HCT116 (cell line): Measurements from ENCODE around the gene ACKR3.

Experiments
- CBX3 ChIP-seq: IDR thresholded peaks from 2 replicates; pipeline ENCODE4 v1.6.1; 2012; ENCODE audit warnings: low read depth
- CEBPB ChIP-seq: IDR thresholded peaks from 2 replicates; pipeline ENCODE4 v1.6.1; 2012; ENCODE audit warnings: low read depth
- ELF1 ChIP-seq: IDR thresholded peaks from 2 replicates; pipeline ENCODE4 v1.6.1; 2012; ENCODE audit warnings: low read depth, borderline replicate concordance
- EZH2 ChIP-seq: fragments of 200-600 bp; sonication (generic); IDR thresholded peaks from 2 replicates; pipeline ENCODE4 v1.6.1; 2017; ENCODE audit warnings: antibody characterized with exemption, mixed run types
- EZH2phosphoT487 ChIP-seq: fragments of 200-600 bp; IDR thresholded peaks from 2 replicates; pipeline ENCODE4 v1.6.1; 2018; ENCODE audit warnings: antibody characterized with exemption, borderline replicate concordance
- POLR2A ChIP-seq: IDR thresholded peaks from 2 replicates; pipeline ENCODE4 v1.7.0; 2011; ENCODE audit warnings: borderline replicate concordance; ENCODE audit not compliant: insufficient read depth, insufficient read length; ENCODE audit errors: extremely low read depth
- POLR2AphosphoS5 ChIP-seq: IDR thresholded peaks from 2 replicates; pipeline ENCODE4 v1.6.1; 2011; ENCODE audit warnings: mild to moderate bottlenecking, low read depth, low read length, moderate library complexity
- RAD21 ChIP-seq: IDR thresholded peaks from 2 replicates; pipeline ENCODE4 v1.6.1; 2012; ENCODE audit warnings: low read depth, mild to moderate bottlenecking
- SIN3A ChIP-seq: IDR thresholded peaks from 2 replicates; pipeline ENCODE4 v1.6.1; 2012; ENCODE audit warnings: low read depth
- TCF7L2 ChIP-seq: IDR thresholded peaks from 2 replicates; pipeline ENCODE4 v1.7.0; 2011; ENCODE audit warnings: borderline replicate concordance, inconsistent platforms; ENCODE audit not compliant: insufficient read depth, insufficient read length; ENCODE audit errors: extremely low read depth
- YY1 ChIP-seq: IDR thresholded peaks from 2 replicates; pipeline ENCODE4 v1.6.1; 2011; ENCODE audit warnings: low read length, low read depth, moderate library complexity, mild to moderate bottlenecking; ENCODE audit not compliant: insufficient replicate concordance; ENCODE audit errors: extremely low read depth
- ZFX ChIP-seq: fragments of 450-650 bp; IDR thresholded peaks from 2 replicates; pipeline ENCODE4 v1.6.1; 2017
- TF ChIP-seq, protein P1 (sequence below), 3 experiments: fragments of 200-600 bp in 1 of 3; sonication (generic) in 1 of 3; IDR thresholded peaks in 2 of 3; conservative IDR thresholded peaks in 1 of 3; 2 replicates each; pipeline ENCODE4 v1.5.1; 2012 to 2017; ENCODE audit warnings: low read depth in 2 of 3, low read length in 2 of 3, antibody characterized with exemption in 1 of 3, borderline replicate concordance in 1 of 3, control low read depth in 1 of 3, mild to moderate bottlenecking in 1 of 3, mixed read lengths in 1 of 3, mixed run types in 1 of 3, moderate library complexity in 1 of 3; ENCODE audit not compliant: insufficient read depth in 1 of 3
- TF ChIP-seq, protein P2 (sequence below): IDR thresholded peaks from 2 replicates; pipeline ENCODE4 v1.6.1; 2012

DNA sequence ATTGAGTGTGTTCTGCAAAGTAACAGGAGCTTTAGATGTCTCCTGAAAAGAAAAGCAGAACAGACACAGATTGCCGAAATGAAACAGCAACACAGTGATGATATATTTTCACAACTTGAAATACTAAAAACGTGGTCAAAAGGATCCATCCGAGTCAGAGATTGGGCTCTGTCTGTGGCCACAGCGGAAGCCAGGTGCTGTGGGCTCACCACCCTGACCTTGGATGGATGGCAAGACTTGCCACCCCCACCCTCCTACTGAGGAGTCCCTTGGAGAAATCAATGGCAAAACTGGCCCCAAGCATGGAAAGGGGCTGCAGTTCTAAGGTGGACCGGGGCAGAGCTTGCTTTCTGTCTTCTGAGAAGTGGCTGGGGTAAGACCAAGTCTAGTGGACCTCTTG, 31.4 kb upstream of the ACKR3 start:
- TF ChIP-seq, protein P1, sequence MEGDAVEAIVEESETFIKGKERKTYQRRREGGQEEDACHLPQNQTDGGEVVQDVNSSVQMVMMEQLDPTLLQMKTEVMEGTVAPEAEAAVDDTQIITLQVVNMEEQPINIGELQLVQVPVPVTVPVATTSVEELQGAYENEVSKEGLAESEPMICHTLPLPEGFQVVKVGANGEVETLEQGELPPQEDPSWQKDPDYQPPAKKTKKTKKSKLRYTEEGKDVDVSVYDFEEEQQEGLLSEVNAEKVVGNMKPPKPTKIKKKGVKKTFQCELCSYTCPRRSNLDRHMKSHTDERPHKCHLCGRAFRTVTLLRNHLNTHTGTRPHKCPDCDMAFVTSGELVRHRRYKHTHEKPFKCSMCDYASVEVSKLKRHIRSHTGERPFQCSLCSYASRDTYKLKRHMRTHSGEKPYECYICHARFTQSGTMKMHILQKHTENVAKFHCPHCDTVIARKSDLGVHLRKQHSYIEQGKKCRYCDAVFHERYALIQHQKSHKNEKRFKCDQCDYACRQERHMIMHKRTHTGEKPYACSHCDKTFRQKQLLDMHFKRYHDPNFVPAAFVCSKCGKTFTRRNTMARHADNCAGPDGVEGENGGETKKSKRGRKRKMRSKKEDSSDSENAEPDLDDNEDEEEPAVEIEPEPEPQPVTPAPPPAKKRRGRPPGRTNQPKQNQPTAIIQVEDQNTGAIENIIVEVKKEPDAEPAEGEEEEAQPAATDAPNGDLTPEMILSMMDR (IDR thresholded peaks at IDR 0.05 in 2 of 3, conservative IDR thresholded peaks at IDR 0.05 in 1 of 3; ENCODE audit: borderline replicate concordance in 1 of 3, insufficient read depth in 1 of 3, low read depth in 2 of 3, low read length in 2 of 3): no peak
- TF ChIP-seq CBX3 (no peak), RAD21 (no peak), YY1 (no peak), POLR2AphosphoS5 (no peak), EZH2 (no peak), ZFX (no peak), TCF7L2 (no peak), POLR2A (no peak), CEBPB (no peak), SIN3A (no peak), ELF1 (no peak), EZH2phosphoT487 (no peak)
- TF ChIP-seq, protein P2, sequence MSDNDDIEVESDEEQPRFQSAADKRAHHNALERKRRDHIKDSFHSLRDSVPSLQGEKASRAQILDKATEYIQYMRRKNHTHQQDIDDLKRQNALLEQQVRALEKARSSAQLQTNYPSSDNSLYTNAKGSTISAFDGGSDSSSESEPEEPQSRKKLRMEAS: no peak
